NB4 (cell line): ENCODE measurements around the gene ZNF580.

ENCODE experiments used
- DNase-seq: peaks from one replicate; pipeline ENCODE4 v3.0.0; 2010; ENCODE audit warnings: low read depth
- H3K4me3 ChIP-seq: one replicate; pipeline ENCODE4 v1.5.1; 2011; ENCODE audit warnings: mild to moderate bottlenecking, low read depth, low read length, moderate library complexity
- MYC ChIP-seq: IDR thresholded peaks from 2 replicates; pipeline ENCODE4 v1.6.1; 2011; ENCODE audit warnings: low read depth, low read length
- POLR2A ChIP-seq: IDR thresholded peaks from 2 replicates; pipeline ENCODE4 v1.6.1; 2011; ENCODE audit warnings: mild to moderate bottlenecking; ENCODE audit not compliant: insufficient read length; ENCODE audit errors: extremely low read depth
- TF ChIP-seq, protein P1 (sequence below): IDR thresholded peaks from one replicate; pipeline ENCODE4 v1.5.1; 2012; ENCODE audit warnings: low read depth, low read length
- TF ChIP-seq, protein P2 (sequence below): IDR thresholded peaks from 2 replicates; pipeline ENCODE4 v1.6.1; 2011; ENCODE audit warnings: low read depth, low read length

The ZNF580 gene

DNA sequence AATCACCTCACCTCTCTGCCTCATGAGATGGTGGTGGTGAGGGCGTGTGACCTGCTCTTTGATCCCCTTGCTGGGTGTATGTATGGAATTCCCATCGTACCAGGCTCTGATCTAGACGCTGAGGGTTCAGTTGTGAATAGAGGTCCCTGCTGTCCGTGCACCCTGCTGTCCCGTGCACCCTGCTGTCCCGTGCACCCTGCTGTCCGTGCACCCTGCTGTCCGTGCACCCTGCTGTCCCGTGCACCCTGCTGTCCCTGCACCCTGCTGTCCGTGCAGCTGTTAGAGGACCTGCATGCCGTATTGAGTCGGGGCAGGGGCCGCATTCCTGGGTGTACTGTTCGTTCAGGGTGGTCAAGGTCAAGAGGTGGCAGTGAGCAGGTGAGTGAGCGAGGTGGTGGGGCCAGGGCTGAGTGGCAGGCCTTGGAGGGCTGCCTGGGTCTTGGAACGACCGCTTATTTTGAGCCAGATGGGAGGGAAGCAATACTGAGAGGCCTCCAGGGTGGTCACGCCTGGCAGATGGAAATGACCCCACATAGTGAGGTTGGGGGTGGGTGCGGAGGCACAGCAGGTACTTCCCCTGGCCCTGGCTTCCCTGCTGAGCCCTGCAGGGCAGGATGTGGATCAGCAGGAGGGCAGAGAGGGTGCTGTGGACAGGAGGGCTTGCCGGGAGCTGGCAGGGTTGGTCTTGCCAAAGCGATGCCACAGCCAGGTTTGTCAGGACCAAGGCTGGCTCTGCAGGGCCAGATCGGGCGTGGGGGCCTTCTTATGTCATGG is 29.7 kb downstream of the ZNF580 start:
- H3K4me3 ChIP-seq: no peak overlapping the region
- DNase-seq: peak; percentile 83
- TF ChIP-seq, protein P1, sequence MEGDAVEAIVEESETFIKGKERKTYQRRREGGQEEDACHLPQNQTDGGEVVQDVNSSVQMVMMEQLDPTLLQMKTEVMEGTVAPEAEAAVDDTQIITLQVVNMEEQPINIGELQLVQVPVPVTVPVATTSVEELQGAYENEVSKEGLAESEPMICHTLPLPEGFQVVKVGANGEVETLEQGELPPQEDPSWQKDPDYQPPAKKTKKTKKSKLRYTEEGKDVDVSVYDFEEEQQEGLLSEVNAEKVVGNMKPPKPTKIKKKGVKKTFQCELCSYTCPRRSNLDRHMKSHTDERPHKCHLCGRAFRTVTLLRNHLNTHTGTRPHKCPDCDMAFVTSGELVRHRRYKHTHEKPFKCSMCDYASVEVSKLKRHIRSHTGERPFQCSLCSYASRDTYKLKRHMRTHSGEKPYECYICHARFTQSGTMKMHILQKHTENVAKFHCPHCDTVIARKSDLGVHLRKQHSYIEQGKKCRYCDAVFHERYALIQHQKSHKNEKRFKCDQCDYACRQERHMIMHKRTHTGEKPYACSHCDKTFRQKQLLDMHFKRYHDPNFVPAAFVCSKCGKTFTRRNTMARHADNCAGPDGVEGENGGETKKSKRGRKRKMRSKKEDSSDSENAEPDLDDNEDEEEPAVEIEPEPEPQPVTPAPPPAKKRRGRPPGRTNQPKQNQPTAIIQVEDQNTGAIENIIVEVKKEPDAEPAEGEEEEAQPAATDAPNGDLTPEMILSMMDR: no peak
- TF ChIP-seq, protein P2, sequence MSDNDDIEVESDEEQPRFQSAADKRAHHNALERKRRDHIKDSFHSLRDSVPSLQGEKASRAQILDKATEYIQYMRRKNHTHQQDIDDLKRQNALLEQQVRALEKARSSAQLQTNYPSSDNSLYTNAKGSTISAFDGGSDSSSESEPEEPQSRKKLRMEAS: 0 out of 2 replicates have a peak, but pooled peaks have one; percentile 10

DNA sequence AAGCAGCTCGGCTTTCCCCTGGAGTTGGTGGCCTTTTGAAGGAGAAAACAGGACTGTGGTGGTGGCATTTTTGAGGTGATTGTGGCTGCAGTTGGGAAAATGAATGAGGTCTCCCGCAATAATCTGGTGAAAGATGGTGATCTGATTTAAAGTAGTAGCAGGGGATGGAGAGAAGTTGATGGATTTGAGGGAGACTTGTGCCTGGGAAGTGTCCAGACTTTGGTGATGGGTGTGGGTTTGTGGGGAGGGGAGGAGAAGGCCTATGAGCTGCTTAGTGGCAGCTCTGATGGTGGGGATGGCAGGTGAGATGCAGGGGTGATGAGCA is 30.2 kb downstream of the ZNF580 start:
- H3K4me3 ChIP-seq: no peak overlapping the region
- DNase-seq: no peak
- no peak for TF ChIP-seq MYC

DNA sequence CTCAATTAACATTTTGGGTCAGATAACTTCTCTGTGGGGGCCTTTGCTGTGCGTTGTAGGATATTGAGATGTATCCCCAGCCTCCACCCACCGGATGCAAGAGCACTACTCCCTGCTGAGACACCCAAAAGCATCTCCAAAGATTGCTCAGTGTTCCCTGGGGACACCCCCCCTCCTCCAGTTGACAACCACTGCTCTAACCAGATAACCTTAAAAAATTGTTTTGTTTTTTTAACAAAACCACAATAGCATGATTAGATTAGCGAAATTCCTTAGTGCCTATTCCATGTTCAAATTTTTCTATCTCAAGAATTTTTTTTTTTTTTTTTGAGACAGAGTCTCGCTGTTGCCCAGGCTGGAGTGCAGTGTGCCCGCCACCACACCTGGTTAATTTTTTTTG is 31.6 kb downstream of the ZNF580 start:
- TF ChIP-seq POLR2A: no peak
- TF ChIP-seq MYC: no peak
- TF ChIP-seq, protein P2: no peak
- TF ChIP-seq, protein P1: no peak
- no peak overlapping the region for H3K4me3 ChIP-seq
- peak; percentile 90 for DNase-seq

DNA sequence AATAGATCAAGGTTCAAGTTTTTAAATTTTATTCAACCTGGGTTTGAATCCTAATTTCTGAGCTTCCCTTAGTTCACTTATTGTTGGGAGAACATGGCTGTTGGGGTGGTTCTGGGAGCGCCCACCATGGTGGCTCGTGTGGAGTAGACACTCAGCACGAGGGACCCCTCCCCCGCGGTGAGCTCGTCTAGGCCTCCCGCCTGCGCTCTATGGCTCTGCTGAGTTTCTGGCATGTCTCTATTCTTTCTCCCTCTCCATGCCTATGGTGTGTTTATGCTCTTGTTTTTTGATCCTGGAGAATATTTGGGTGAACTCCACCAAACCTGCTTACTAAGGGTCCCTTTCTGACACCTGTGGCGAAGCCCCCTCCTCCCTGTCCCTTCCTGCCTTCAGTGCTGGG is 32.7 kb downstream of the ZNF580 start:
- no peak overlapping the region for H3K4me3 ChIP-seq
- DNase-seq: no peak
- TF ChIP-seq MYC: no peak
- no peak for TF ChIP-seq POLR2A
- TF ChIP-seq, protein P1: no peak
- TF ChIP-seq, protein P2: no peak

DNA sequence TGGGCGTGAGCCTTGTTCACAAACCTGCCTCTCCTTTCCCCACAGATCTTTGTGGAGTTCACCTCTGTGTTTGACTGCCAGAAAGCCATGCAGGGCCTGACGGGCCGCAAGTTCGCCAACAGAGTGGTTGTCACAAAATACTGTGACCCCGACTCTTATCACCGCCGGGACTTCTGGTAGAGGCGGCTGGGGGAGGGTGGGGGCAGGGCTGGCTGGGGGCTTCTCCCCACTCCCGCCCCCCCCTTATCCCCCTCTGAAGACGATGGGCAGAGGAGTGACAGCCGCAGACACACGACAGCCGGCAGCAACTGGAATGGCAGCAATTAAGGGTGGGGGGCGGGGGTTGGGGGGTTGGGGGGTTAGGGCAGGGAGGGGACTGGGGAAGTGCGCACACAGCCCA is 33.1 kb downstream of the ZNF580 start:
- TF ChIP-seq, protein P2: no peak
- TF ChIP-seq, protein P1: no peak
- TF ChIP-seq POLR2A: no peak
- no peak for TF ChIP-seq MYC
- DNase-seq: no peak
- no peak overlapping the region for H3K4me3 ChIP-seq

DNA sequence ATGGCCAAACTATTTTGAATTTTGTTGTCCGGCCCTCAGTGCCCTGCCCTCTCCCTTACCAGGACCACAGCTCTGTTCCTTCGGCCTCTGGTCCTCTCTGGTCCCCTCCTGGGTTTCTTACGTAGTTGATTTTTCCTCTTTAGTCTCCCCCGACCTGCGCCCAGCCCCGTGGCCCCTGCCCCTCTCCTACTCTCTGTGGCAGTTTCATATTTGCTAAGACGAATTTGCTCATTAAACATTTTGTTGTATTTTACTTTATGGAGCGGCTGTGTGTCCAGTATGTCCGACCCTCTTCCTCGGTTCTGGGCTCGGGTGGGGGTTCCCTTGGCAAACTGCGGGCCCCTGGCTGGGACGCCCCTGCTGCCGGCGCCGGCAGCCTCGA is 33.6 kb downstream of the ZNF580 start:
- TF ChIP-seq, protein P2: no peak
- TF ChIP-seq MYC (no peak), POLR2A (no peak)
- TF ChIP-seq, protein P1: no peak
- peak overlapping the region; percentile 32 for H3K4me3 ChIP-seq
- no peak for DNase-seq
